Ovary (tissue), 9 donors: ENCODE measurements around the gene CCDC124. TPM values are rescaled to one million over a fixed set of nuclear protein-coding genes. Genes with fewer than 3 reads are reported as not detected.
A peak's percentile ranks its signal among the peaks of the same experiment; 100 is the strongest.

Source experiments
- DNase-seq, 5 donors: peaks; one replicate each; pipeline ENCODE4 v3.0.0-alpha.2; 2019 to 2020
- H3K27ac ChIP-seq, 2 donors: fragments of 200-600 bp; one replicate each; pipeline versions ENCODE4 v1.5.1 to v1.8.0; 2019 to 2022
- H3K27me3 ChIP-seq: fragments of 200-600 bp; one replicate; pipeline ENCODE4 v1.8.0; 2022
- H3K36me3 ChIP-seq: fragments of 200-600 bp; sonication (generic); one replicate; pipeline ENCODE4 v1.5.1; 2019
- H3K4me1 ChIP-seq: one replicate; pipeline ENCODE4 v1.8.1; 2013; ENCODE audit warnings: mild to moderate bottlenecking, moderate library complexity; ENCODE audit not compliant: insufficient read depth
- H3K4me3 ChIP-seq: fragments of 200-600 bp; sonication (generic); one replicate; pipeline ENCODE4 v1.5.1; 2017
- H3K9me3 ChIP-seq, 2 donors: fragments of 200-600 bp in 1 of 2; sonication (generic) in 1 of 2; one replicate each; pipeline versions ENCODE4 v1.5.1 to v1.8.1; 2013 to 2019; ENCODE audit warnings: mild to moderate bottlenecking in 1 of 2, moderate library complexity in 1 of 2
- EP300 ChIP-seq: sonication (generic); formaldehyde crosslinking; IDR thresholded peaks from one replicate; pipeline ENCODE4 v1.6.1; 2017; ENCODE audit warnings: antibody characterized with exemption
- POLR2A ChIP-seq: fragments of 450-650 bp; IDR thresholded peaks from one replicate; pipeline ENCODE4 v1.6.1; 2017; ENCODE audit warnings: antibody characterized with exemption, mild to moderate bottlenecking, moderate library complexity
- WGBS, 3 donors: extraction: QIAGEN DNeasy Blood & Tissue Kit in 1 of 3; methylation state at CpG; one replicate each; pipeline versions ENCODE4 v1.1.5 to v1.1.7; 2013 to 2017; 5-methylcytosine and 5-hydroxymethylcytosine counted together
- intact Hi-C, 4 donors: fragments of 100-400 bp; cut with DNase I; formaldehyde crosslinking; loops; one replicate each; pipeline versions ENCODE4 v1.11.0 to v1.15.1; 2022 to 2023
- polyA plus RNA-seq, 2 donors: library from polyadenylated mRNA; stranded (reverse); fragments of 200-250 nt in 1 of 2; fragments of 350-450 nt in 1 of 2; fragmentation: Illumina TruSeq in 1 of 2; extraction: RNeasy Lipid Tissue Mini Kit (QIAGEN cat#74804) in 1 of 2; gene quantifications; one replicate each; pipeline ENCODE4 v1.2.3, GENCODE V29; 2013 to 2014
- total RNA-seq, 7 donors: library from RNA; depleted of rRNA in 2 of 7; stranded (reverse); fragments of >200 nt in 2 of 7; fragmentation: NEBNext Ultra II Directional in 3 of 7; extraction: Animal tissue kit (Norgen Biotek cat#: 25700) in 3 of 7; gene quantifications; one replicate each; pipeline versions ENCODE4 v1.1.0 to v1.2.4, GENCODE V29; 2016 to 2023
- TF ChIP-seq, protein P1 (sequence below), 3 donors: fragments of 450-650 bp in 2 of 3; fragments of 200-600 bp in 1 of 3; IDR thresholded peaks; one replicate each; pipeline versions ENCODE4 v1.5.1 to v1.8.0; 2016 to 2022; ENCODE audit warnings: antibody characterized with exemption in 3 of 3, mild to moderate bottlenecking in 1 of 3
- donor health status: DM: no; HTN: no; CAD: no; lungs with moderate emphysema.
- donor health status: DM: no; HTN: no; CAD: no.
- donor health status: Bipolar disorder and iron deficiency.
- donor health status: DM: yes; HTN: yes; CAD: no.
- donor health status: DM: no; HTN: no; CAD: no.
- donor health status: DM: yes; HTN: yes; CAD: no.

CCDC124 gene
- total and polyA plus RNA-seq, 9 donors = 4.7 to 74.5 (median 50.4) TPM

DNA sequence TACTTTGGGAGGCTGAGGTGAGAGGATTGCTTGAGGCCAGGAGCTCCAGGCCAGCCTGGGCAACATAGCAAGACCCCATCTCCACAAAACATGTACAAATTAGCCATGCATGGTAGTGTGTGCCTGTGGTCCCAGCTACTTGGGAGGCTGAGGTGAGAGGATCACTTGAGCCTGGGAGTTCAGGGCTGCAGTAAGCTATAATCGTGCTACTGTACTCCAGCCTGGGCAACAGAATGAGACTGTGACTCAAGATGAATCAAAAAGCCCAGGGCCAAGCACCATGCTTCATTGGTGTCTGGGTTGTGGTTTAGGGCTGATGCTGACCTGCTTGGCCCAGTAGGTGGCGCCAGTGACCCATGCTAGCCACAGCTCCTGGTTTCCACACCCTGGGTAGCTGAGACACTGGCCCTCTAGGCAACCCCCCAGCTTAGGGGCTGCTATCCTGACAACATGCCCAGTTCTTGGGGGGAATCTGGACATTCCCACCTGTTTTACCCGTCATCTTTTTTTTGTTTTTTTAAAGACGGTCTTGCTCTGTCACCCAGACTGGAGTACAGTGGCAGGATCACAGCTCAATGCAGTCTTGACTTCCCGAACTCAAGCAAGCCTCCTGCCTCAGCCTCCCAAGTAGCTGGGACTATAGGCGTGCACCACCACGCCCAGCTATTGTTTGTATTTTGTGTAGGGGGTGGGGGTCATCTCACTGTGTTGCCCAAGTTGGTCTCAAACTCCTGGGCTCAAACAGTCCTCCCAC lies 5.5 kb downstream of the CCDC124 start:
- Histone ChIP-seq H3K36me3 (no peaks in the 10 kb centered on the region), H3K27ac (no peak overlapping the region), H3K27me3 (no peaks in the 10 kb centered on the region), H3K4me3 (no peak overlapping the region), H3K4me1 (peaks cover 7% of the 10 kb centered on the region), H3K9me3 (no peaks in the 10 kb centered on the region)
- peak; percentile 72 to 87 (median 83) for DNase-seq
- TF ChIP-seq POLR2A = no peak
- TF ChIP-seq, protein P1, sequence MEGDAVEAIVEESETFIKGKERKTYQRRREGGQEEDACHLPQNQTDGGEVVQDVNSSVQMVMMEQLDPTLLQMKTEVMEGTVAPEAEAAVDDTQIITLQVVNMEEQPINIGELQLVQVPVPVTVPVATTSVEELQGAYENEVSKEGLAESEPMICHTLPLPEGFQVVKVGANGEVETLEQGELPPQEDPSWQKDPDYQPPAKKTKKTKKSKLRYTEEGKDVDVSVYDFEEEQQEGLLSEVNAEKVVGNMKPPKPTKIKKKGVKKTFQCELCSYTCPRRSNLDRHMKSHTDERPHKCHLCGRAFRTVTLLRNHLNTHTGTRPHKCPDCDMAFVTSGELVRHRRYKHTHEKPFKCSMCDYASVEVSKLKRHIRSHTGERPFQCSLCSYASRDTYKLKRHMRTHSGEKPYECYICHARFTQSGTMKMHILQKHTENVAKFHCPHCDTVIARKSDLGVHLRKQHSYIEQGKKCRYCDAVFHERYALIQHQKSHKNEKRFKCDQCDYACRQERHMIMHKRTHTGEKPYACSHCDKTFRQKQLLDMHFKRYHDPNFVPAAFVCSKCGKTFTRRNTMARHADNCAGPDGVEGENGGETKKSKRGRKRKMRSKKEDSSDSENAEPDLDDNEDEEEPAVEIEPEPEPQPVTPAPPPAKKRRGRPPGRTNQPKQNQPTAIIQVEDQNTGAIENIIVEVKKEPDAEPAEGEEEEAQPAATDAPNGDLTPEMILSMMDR (IDR thresholded peaks at IDR 0.05) = peak; percentile 72 to 93 (median 82)
- WGBS, 3 donors = 44 to 48% (median 45%) methylated on average over 7 of the region's 7 CpGs
- intact Hi-C loops = loop anchor here in 3 of 4 donors (2.0 kb wide), 1 partner anchor 59 kb away; no protein-coding TSS in a partner anchor

DNA sequence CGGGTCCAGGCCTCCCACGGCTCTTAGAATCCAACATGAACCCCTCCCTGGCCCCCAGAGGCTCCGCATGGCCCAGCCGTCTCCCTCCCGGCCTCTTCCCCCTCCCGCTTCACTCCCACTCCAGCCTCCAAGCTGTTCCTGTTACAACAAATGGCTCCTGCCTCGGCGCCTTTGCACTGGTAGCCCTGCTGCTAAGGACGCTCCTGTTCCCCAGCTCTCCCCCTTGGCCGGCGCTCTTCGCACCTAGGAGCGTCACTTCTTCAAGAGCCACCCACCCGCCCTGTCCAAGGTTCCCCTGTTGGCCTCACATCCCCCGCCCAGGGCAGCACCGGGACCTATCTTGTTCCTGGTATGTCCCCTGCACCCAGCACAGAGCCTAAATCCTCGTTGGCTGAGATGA lies 9.4 kb downstream of the CCDC124 start:
- H3K27ac ChIP-seq = no peak overlapping the region
- H3K4me1 ChIP-seq = peaks cover 10% of the 10 kb centered on the region
- H3K27me3 ChIP-seq = no peaks in the 10 kb centered on the region
- no peaks in the 10 kb centered on the region for H3K36me3 ChIP-seq
- TF ChIP-seq EP300 = no peak
- no peak for TF ChIP-seq POLR2A
- TF ChIP-seq, protein P1 (IDR thresholded peaks at IDR 0.05) = no peak
- DNase-seq = no peak
- intact Hi-C loops = no loop called here
- WGBS, 3 donors = 27 to 41% (median 28%) methylated on average over 17 of the region's 17 CpGs
- H3K9me3 ChIP-seq = no peaks in the 10 kb centered on the region
- no peak overlapping the region for H3K4me3 ChIP-seq

DNA sequence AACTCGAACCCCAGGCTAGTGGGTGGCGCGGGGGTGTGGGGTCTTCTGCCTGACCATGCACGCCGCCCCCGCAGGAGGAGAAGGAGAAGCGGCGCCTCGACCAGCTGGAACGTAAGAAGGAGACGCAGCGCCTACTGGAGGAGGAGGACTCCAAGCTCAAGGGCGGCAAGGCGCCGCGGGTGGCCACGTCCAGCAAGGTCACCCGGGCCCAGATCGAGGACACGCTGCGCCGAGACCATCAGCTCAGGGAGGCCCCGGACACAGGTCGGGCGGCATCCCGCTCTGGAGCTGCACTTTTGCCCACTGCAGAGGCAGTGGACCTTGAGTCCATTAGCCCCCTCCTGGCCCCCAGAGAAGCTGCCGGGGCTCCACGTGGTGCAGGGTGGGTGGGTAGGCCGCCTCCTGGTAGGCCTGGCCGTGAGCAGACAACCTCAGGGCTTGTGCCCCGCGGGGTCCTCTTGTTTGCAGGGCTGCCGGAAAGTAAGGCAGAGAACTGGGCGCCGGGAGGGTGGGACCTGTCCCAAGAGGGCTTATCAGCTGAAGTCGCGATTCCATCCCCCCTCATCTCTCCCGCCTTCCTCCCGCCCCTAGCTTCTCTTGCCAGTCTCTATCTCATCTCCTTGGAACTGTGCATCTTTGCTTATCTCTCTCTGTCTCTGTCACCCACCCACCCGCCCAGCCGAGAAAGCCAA lies 9.9 kb downstream of the CCDC124 start:
- Histone ChIP-seq H3K9me3 (no peaks in the 10 kb centered on the region), H3K27me3 (no peaks in the 10 kb centered on the region), H3K36me3 (no peaks in the 10 kb centered on the region), H3K27ac (no peak overlapping the region), H3K4me3 (no peak overlapping the region), H3K4me1 (peaks cover 10% of the 10 kb centered on the region)
- TF ChIP-seq EP300 = no peak
- TF ChIP-seq POLR2A = no peak
- TF ChIP-seq, protein P1 (IDR thresholded peaks at IDR 0.05) = no peak
- DNase-seq = peak in 2 of 5 donors; percentile 60 to 66
- WGBS, 3 donors = 16 to 32% (median 29%) methylated on average over 39 to 41 of the region's 41 CpGs
- intact Hi-C loops = no loop called here

DNA sequence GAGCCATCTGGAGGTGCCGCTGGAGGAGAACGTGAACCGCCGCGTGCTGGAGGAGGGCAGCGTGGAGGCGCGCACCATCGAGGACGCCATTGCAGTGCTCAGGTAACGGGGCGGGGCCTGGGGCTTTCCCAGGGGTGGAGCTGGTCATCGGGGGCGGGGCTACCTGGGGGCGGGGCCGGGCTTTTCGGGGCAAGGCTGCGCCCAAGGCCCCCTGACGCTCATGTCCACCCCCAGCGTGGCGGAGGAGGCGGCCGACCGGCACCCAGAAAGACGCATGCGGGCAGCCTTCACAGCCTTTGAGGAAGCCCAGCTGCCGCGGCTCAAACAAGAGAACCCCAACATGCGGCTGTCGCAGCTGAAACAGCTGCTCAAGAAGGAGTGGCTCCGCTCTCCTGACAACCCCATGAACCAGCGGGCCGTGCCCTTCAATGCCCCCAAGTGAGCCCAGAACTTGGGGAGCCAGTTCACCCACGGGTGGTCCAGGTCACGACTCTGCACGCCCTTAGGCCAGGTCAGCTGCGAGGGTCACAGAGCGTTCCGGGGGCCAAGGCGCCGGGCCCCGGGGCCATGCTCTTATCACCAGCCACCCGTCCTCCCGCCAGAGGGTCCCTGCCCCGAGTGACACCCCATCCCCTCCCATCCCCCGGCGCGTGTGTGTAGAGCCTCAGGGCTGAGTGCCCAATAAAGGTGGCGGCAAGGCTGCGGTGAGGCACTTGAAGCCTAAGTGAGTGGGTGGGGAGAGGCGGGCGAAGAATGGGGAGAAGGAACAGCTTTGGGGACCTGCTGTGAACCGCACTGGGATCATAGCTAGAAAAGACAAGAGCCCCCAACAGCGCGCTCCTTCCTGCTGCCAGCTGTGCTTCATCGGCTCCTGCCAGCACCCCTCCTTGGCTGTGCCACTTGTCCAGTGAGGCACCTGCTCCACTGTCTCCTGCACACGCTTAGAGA lies 10.7 kb downstream of the CCDC124 start:
- WGBS, 3 donors = 32 to 59% (median 47%) methylated on average over 32 to 57 of the region's 57 CpGs
- Histone ChIP-seq H3K36me3 (no peaks in the 10 kb centered on the region), H3K27ac (no peak overlapping the region), H3K4me1 (peaks cover 10% of the 10 kb centered on the region), H3K9me3 (no peaks in the 10 kb centered on the region), H3K27me3 (no peaks in the 10 kb centered on the region), H3K4me3 (no peak overlapping the region)
- DNase-seq = peak; percentile 49 to 68 (median 61)
- intact Hi-C loops = no loop called here
- TF ChIP-seq, protein P1 (IDR thresholded peaks at IDR 0.05) = no peak
